Subcutaneous adipose tissue (tissue), 4 donors: ENCODE data around the gene CLIP4. TPM values are rescaled to one million over a fixed set of nuclear protein-coding genes. Genes with fewer than 3 reads are reported as not detected.

ENCODE experiments used
- total RNA-seq, 4 donors: library from RNA; depleted of rRNA; stranded (reverse); fragments of >200 nt; gene quantifications; one replicate each; pipeline ENCODE4 v1.1.0, GENCODE V29; 2016
- TF ChIP-seq, protein P1 (sequence below): fragments of 450-650 bp; IDR thresholded peaks from one replicate; pipeline ENCODE4 v1.5.1; 2016; ENCODE audit warnings: low read depth, mild to moderate bottlenecking, control low read depth, antibody characterized with exemption, moderate library complexity

Gene CLIP4
- total RNA-seq, 4 donors from 2014 or later, result 59.3 to 103 (median 96.6) TPM

DNA sequence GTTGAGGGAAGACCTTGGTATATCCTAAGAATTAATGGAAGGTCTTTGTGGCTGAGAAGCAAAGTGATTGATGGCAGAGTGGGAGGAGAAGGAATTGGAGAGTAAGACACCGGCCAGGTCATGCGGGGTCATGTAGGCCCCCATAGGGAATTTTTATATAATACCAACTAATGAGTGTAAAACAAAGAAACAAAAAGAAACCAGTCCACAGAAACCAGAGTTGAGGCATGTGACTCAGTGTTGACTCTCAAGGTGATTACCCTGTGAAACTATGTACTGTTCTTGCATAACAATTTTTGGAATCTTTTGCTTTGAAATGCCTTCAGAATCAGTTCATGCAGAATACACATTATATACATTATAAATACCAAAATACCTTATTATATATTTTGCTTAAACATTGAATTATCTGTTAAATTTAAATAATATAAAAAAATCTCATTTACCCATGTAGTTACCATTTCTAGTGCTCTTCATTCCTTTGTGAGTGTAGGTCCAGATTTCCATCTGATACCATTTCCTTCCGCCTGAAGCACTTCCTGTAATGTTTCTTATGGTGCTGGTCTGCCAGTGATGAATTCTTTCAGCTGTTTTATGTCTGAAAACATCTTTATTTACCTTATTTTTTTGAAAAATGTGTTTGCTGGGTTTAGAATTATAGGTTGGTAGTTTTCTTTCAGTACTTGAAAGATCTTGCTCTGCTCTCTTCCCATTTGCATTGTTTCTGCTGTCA lies 8.6 kb downstream of the CLIP4 start:
- TF ChIP-seq, protein P1, sequence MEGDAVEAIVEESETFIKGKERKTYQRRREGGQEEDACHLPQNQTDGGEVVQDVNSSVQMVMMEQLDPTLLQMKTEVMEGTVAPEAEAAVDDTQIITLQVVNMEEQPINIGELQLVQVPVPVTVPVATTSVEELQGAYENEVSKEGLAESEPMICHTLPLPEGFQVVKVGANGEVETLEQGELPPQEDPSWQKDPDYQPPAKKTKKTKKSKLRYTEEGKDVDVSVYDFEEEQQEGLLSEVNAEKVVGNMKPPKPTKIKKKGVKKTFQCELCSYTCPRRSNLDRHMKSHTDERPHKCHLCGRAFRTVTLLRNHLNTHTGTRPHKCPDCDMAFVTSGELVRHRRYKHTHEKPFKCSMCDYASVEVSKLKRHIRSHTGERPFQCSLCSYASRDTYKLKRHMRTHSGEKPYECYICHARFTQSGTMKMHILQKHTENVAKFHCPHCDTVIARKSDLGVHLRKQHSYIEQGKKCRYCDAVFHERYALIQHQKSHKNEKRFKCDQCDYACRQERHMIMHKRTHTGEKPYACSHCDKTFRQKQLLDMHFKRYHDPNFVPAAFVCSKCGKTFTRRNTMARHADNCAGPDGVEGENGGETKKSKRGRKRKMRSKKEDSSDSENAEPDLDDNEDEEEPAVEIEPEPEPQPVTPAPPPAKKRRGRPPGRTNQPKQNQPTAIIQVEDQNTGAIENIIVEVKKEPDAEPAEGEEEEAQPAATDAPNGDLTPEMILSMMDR, result no peak

DNA sequence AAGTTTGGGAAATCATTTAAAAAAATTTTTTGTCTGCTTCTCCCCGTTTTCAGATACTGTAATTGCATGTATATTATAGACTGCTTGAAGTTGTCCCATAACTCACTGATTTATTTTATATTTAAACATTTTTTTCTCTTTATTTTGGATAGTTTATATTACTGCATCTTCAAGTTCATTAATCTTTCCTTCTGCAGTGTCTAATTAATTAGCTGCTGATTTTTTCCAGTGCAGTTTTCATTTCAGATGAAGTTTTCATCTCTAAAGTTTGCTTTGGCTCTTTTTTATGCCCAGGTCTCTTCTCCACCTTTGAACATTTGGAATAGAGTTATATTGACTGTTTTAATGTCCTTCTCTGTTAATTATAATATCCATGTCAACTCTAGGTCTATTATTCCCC lies 9.3 kb downstream of the CLIP4 start:
- TF ChIP-seq, protein P1, result no peak

DNA sequence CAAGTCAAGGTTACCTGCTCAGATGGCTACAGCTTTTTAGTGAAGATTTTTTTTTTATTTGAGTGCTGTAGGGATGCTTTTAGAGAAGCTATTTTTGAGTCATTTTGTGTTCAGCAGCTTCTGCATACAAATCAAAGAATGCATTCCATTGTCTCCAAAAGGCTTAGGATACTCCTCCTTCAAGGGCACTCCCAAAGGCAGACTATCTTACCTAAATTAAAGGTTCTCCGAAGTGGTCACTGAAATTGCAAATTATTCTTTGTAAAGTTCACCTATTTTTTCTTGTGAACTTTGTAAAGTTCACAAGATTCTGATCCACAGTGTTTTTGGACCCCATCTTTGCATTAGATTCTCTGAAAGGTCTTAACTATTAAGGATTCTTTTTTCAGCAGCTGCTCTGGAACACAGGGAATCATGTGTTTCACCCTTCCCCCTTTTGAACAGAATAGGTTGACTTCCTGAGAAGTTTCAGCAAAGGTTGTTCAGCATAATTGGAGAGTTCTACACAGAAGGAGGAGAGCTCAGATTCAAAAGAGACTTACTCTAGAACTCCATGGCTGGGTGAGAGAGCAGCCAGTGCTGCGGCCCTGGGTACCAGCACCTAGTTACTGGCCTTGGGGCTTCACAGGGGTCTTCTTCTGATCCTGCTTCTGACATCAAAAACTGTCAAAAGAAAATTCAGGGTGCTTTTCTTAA lies 14.5 kb downstream of the CLIP4 start:
- TF ChIP-seq, protein P1, result no peak

DNA sequence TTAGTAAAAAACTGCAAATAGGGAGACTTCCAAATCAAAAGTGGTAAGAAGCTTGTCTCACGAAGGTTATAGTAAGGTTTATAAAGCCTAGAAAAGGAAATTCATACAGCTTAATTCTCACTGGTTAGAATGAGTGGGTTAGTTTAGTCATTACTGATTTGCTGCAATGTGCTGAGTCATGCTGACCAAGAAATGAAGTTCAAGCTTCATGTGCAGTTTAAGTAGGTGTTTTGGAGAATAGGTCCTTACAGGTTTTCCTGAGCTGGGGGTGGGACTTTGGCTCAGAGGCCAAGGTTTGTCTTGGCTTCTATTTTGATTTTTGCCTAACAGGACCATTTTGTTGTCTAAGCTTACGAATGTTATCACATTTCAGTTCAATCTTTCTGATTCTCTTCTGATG lies 15.1 kb downstream of the CLIP4 start:
- TF ChIP-seq, protein P1, result no peak

DNA sequence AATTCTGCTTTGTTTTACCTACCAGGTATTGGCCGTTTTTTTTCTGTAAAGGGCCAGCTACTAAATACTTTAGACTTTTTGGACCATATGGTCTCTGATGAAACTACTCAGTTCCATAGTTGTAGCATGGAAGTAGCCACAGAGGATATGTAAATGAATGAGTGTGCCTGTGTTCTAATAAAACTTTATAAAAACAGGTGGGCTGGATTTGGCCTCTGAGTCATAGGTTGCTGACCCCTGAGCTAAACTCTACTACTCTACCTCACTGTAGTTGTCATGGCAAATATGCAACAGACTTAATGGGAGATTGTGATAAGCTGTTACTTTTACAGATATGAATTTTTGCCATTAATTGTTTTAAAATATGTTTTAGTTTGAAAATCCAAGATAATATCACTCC lies 19.7 kb downstream of the CLIP4 start:
- TF ChIP-seq, protein P1, result no peak

DNA sequence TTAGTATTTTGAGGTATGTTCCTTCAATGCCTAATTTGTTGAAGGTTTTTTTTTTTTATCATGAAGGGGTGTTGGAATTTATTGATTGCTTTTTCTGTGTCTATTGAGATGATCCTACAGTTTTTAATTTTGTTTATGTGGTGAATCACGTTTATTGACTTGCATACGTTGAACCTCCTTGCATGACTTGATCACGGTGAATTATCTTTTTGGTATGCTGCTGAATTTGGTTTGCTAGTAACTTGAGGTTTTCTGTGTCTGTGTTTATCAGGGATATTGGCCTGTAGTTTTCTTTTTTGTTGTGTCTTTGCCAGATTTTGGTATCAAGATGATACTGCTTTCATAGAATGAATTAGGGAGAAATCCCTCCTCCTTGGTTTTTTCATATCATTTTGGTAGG lies 23.9 kb downstream of the CLIP4 start:
- TF ChIP-seq, protein P1, result no peak

DNA sequence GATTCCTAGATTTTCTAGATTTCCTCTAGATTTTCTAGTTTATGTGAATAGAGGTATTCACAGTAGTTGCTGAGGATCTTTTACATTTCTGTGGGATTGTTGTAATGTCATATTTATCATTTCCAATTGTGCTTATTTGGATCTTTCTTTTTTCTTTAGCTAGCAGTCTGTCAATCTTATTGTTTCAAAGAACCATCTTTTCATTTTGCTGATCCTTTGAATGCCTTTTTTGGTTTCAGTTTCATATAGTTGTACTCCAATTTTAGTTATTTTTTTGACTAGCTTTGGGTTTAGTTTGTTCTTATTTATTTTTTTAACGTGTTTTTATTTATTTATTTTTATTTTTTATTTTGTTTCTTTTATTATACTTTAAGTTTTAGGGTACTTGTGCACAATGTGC lies 24.5 kb downstream of the CLIP4 start:
- TF ChIP-seq, protein P1, result no peak
